Uterus (tissue), 2 donors: ENCODE data around the gene THRB.

Experiments
- CTCF ChIP-seq, 4 experiments: fragments of 200-600 bp in 2 of 4; fragments of 450-650 bp in 2 of 4; sonication (generic) in 2 of 4; IDR thresholded peaks; one replicate each; pipeline ENCODE4 v1.5.1; 2016 to 2019; ENCODE audit warnings: antibody characterized with exemption in 4 of 4, mild to moderate bottlenecking in 2 of 4, moderate library complexity in 1 of 4
- POLR2A ChIP-seq, 2 donors: fragments of 450-650 bp; IDR thresholded peaks; one replicate each; pipeline ENCODE4 v1.6.1; 2016; ENCODE audit warnings: antibody characterized with exemption in 2 of 2, mild to moderate bottlenecking in 1 of 2, moderate library complexity in 1 of 2

GRCh38 chr3:24290596-24290995 is 204.1 kb downstream of the THRB start:
- TF ChIP-seq CTCF (IDR thresholded peaks at IDR 0.05) (no peak), POLR2A (IDR thresholded peaks at IDR 0.05) (no peak)
